ENCODE results near the gene PRRT3. TPM values are rescaled to one million over a fixed set of nuclear protein-coding genes. Genes with fewer than 3 reads are reported as not detected.

Gene PRRT3
- total and polyA plus RNA-seq, 2 of the 13 experiments (the other 11 are each of a cell fraction or from before 2014, with no cell fraction given) = 0.22 to 0.44 TPM

DNA sequence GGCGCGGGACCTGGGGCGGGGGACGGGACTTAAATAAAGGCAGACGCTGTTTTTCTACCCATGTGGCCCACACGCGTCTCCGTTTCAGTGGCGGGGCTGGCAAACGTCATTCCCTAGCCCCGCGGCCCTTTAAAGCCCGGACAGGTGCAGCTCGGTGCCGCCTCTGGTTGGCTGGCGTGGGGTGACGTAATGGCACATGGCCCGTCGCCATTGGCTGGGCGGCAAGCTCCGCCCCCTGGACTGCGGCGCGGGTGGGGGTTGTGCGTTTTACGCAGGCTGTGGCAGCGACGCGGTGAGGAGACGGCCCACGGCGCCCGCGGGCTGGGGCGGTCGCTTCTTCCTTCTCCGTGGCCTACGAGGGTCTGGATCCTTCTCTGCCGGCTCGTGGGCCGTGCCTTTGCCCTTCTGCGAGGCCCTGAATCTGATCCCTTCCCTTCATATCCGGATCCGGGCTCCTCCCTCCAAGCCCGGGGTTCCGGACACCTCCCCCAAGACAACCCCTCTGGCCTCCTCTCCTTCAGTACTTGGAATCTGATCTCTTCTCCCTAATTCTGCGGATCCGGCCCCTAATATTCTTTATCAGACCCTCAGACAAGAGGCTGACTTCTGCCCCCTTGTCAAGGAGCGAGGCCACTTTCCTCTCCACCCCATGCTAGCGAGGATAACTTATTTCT is 18.5 kb downstream of the PRRT3 start, which contains the start of gene CRELD1 (continued):
- TF ChIP-seq ZBTB4 (CRISPR knock-in tag; IDR thresholded peaks at IDR 0.05; ENCODE audit: borderline replicate concordance) = no peak
- no peak for TF ChIP-seq LCORL (IDR thresholded peaks at IDR 0.05)
- 0 out of 2 replicates have a peak, but pooled peaks have one; percentile 41 for TF ChIP-seq LCORL (CRISPR knock-in tag; IDR thresholded peaks at IDR 0.05)
- TF ChIP-seq, protein P1, sequence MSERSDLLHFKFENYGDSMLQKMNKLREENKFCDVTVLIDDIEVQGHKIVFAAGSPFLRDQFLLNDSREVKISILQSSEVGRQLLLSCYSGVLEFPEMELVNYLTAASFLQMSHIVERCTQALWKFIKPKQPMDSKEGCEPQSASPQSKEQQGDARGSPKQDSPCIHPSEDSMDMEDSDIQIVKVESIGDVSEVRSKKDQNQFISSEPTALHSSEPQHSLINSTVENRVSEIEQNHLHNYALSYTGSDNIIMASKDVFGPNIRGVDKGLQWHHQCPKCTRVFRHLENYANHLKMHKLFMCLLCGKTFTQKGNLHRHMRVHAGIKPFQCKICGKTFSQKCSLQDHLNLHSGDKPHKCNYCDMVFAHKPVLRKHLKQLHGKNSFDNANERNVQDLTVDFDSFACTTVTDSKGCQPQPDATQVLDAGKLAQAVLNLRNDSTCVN (CRISPR knock-in tag; IDR thresholded peaks at IDR 0.05; ENCODE audit: borderline replicate concordance) = no peak; the same call in 1 of the 2 replicates
- TF ChIP-seq POLR2AphosphoS5 (IDR thresholded peaks at IDR 0.05; ENCODE audit: low read depth, low read length) = peak; percentile 75
- TF ChIP-seq, protein P2, sequence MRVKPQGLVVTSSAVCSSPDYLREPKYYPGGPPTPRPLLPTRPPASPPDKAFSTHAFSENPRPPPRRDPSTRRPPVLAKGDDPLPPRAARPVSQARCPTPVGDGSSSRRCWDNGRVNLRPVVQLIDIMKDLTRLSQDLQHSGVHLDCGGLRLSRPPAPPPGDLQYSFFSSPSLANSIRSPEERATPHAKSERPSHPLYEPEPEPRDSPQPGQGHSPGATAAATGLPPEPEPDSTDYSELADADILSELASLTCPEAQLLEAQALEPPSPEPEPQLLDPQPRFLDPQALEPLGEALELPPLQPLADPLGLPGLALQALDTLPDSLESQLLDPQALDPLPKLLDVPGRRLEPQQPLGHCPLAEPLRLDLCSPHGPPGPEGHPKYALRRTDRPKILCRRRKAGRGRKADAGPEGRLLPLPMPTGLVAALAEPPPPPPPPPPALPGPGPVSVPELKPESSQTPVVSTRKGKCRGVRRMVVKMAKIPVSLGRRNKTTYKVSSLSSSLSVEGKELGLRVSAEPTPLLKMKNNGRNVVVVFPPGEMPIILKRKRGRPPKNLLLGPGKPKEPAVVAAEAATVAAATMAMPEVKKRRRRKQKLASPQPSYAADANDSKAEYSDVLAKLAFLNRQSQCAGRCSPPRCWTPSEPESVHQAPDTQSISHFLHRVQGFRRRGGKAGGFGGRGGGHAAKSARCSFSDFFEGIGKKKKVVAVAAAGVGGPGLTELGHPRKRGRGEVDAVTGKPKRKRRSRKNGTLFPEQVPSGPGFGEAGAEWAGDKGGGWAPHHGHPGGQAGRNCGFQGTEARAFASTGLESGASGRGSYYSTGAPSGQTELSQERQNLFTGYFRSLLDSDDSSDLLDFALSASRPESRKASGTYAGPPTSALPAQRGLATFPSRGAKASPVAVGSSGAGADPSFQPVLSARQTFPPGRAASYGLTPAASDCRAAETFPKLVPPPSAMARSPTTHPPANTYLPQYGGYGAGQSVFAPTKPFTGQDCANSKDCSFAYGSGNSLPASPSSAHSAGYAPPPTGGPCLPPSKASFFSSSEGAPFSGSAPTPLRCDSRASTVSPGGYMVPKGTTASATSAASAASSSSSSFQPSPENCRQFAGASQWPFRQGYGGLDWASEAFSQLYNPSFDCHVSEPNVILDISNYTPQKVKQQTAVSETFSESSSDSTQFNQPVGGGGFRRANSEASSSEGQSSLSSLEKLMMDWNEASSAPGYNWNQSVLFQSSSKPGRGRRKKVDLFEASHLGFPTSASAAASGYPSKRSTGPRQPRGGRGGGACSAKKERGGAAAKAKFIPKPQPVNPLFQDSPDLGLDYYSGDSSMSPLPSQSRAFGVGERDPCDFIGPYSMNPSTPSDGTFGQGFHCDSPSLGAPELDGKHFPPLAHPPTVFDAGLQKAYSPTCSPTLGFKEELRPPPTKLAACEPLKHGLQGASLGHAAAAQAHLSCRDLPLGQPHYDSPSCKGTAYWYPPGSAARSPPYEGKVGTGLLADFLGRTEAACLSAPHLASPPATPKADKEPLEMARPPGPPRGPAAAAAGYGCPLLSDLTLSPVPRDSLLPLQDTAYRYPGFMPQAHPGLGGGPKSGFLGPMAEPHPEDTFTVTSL (CRISPR knock-in tag; IDR thresholded peaks at IDR 0.05; ENCODE audit: borderline replicate concordance) = no peak
- no peak for TF ChIP-seq NR3C1 (CRISPR knock-in tag; IDR thresholded peaks at IDR 0.05)
- TF ChIP-seq ZNF10 (CRISPR knock-in tag; IDR thresholded peaks at IDR 0.05; ENCODE audit: borderline replicate concordance, low read depth) = no peak
- no peak for TF ChIP-seq HMGXB4 (CRISPR knock-in tag; IDR thresholded peaks at IDR 0.05; ENCODE audit: borderline replicate concordance in 1 of 2, low read depth in 1 of 2)
- no peak for TF ChIP-seq ZNF24 (IDR thresholded peaks at IDR 0.05)
- 0 out of 2 replicates have a peak, but pooled peaks have one; percentile 30 for TF ChIP-seq ZNF567 (CRISPR knock-in tag; IDR thresholded peaks at IDR 0.05; ENCODE audit: borderline replicate concordance)
- no peak for TF ChIP-seq TAF15 (IDR thresholded peaks at IDR 0.05; ENCODE audit: low read depth, low read length, poor library complexity, severe bottlenecking)
- TF ChIP-seq KMT2B (CRISPR knock-in tag; IDR thresholded peaks at IDR 0.05) = peak; percentile 73
- TF ChIP-seq GTF2F1 (IDR thresholded peaks at IDR 0.05; ENCODE audit: low read length) = no peak
- peak; percentile 49; the same call in 1 of the 2 replicates for TF ChIP-seq PITX1 (CRISPR knock-in tag; IDR thresholded peaks at IDR 0.05)
- no peak for TF ChIP-seq ZBTB42 (CRISPR knock-in tag; IDR thresholded peaks at IDR 0.05)

All from HepG2 (cell line).